H9 (cell line): ENCODE data around the gene PUS10. TPM values are rescaled to one million over a fixed set of nuclear protein-coding genes. Genes with fewer than 3 reads are reported as not detected.

ENCODE experiments used
- DNase-seq: peaks from one replicate; pipeline ENCODE4 v3.0.0-alpha.2; 2017
- H2AFZ ChIP-seq: one replicate; pipeline ENCODE4 v1.6.1; 2013; ENCODE audit warnings: mild to moderate bottlenecking, low read length, control low read depth, moderate library complexity
- H2AK5ac ChIP-seq: 2 replicates; pipeline ENCODE4 v1.6.1; 2013; ENCODE audit warnings: low read length, control low read depth, mixed read lengths; ENCODE audit not compliant: insufficient read length
- H2BK120ac ChIP-seq: one replicate; pipeline ENCODE4 v1.6.1; 2013; ENCODE audit warnings: low read depth, mild to moderate bottlenecking, low read length, control low read depth, inconsistent platforms; ENCODE audit not compliant: poor library complexity, severe bottlenecking
- H2BK12ac ChIP-seq: 2 replicates; pipeline ENCODE4 v1.6.1; 2013; ENCODE audit warnings: low read length, control low read depth, mixed read lengths, low read depth; ENCODE audit not compliant: insufficient read length
- H2BK15ac ChIP-seq: 2 replicates; pipeline ENCODE4 v1.6.1; 2013; ENCODE audit warnings: low read depth, low read length, control low read depth
- H2BK20ac ChIP-seq: one replicate; pipeline ENCODE4 v1.6.1; 2013; ENCODE audit warnings: low read depth, mild to moderate bottlenecking, low read length, control low read depth, inconsistent platforms; ENCODE audit not compliant: poor library complexity, severe bottlenecking
- H2BK5ac ChIP-seq: 2 replicates; pipeline ENCODE4 v1.6.1; 2013; ENCODE audit warnings: low read length, control low read depth, mixed read lengths; ENCODE audit not compliant: insufficient read length
- H3K14ac ChIP-seq: 2 replicates; pipeline ENCODE4 v1.6.1; 2013; ENCODE audit warnings: low read length, control low read depth; ENCODE audit not compliant: insufficient read depth
- H3K18ac ChIP-seq: 2 replicates; pipeline ENCODE4 v1.6.1; 2013; ENCODE audit warnings: low read depth, mild to moderate bottlenecking, mixed read lengths, low read length, control low read depth; ENCODE audit not compliant: insufficient read length
- H3K23ac ChIP-seq: 2 replicates; pipeline ENCODE4 v1.6.1; 2013; ENCODE audit warnings: low read length, control low read depth, mixed read lengths, low read depth; ENCODE audit not compliant: insufficient read length
- H3K23me2 ChIP-seq: 2 replicates; pipeline ENCODE4 v1.6.1; 2013; ENCODE audit warnings: low read depth, mild to moderate bottlenecking, mixed read lengths, low read length, control low read depth; ENCODE audit not compliant: insufficient read length, poor library complexity, severe bottlenecking
- H3K27ac ChIP-seq: 2 replicates; pipeline ENCODE4 v1.5.1; 2013; ENCODE audit warnings: low read length, control low read depth, mixed read lengths, low read depth; ENCODE audit not compliant: insufficient read length
- H3K27me3 ChIP-seq: 2 replicates; pipeline ENCODE4 v1.6.1; 2013; ENCODE audit warnings: low read length, control low read depth, inconsistent platforms; ENCODE audit not compliant: insufficient read depth
- H3K4ac ChIP-seq: 2 replicates; pipeline ENCODE4 v1.6.1; 2013; ENCODE audit warnings: low read depth, mild to moderate bottlenecking, control low read depth, inconsistent platforms, low read length, moderate library complexity
- H3K4me1 ChIP-seq: 2 replicates; pipeline ENCODE4 v1.6.1; 2013; ENCODE audit warnings: low read length, control low read depth, inconsistent platforms; ENCODE audit not compliant: insufficient read depth
- H3K4me2 ChIP-seq: 2 replicates; pipeline ENCODE4 v1.6.1; 2013; ENCODE audit warnings: low read length, control low read depth, mixed read lengths; ENCODE audit not compliant: insufficient read length, insufficient read depth
- H3K56ac ChIP-seq: 2 replicates; pipeline ENCODE4 v1.6.1; 2013; ENCODE audit warnings: low read depth, mild to moderate bottlenecking, mixed read lengths, low read length, control low read depth; ENCODE audit not compliant: insufficient read length
- H3K79me1 ChIP-seq: 2 replicates; pipeline ENCODE4 v1.6.1; 2013; ENCODE audit warnings: low read depth, mild to moderate bottlenecking, moderate library complexity, low read length, control low read depth, inconsistent platforms; ENCODE audit not compliant: insufficient read depth, poor library complexity, severe bottlenecking
- H3K79me2 ChIP-seq: 2 replicates; pipeline ENCODE4 v1.6.1; 2013; ENCODE audit warnings: low read length, control low read depth, inconsistent platforms; ENCODE audit not compliant: insufficient read depth
- H3K9ac ChIP-seq: 2 replicates; pipeline ENCODE4 v1.6.1; 2013; ENCODE audit warnings: low read length, control low read depth, mixed read lengths; ENCODE audit not compliant: insufficient read length; ENCODE audit errors: extremely low read depth
- H3K9me3 ChIP-seq: one replicate; pipeline ENCODE4 v1.6.1; 2013; ENCODE audit warnings: low read depth, low read length, inconsistent platforms; ENCODE audit not compliant: control insufficient read depth
- H3T11ph ChIP-seq: one replicate; pipeline ENCODE4 v1.6.1; 2013; ENCODE audit warnings: mild to moderate bottlenecking, low read length, control low read depth, inconsistent platforms
- H4K20me1 ChIP-seq: one replicate; pipeline ENCODE4 v1.6.1; 2013; ENCODE audit not compliant: control insufficient read depth, insufficient read length, insufficient read depth
- H4K5ac ChIP-seq: 2 replicates; pipeline ENCODE4 v1.6.1; 2013; ENCODE audit warnings: low read depth, mild to moderate bottlenecking, mixed read lengths, low read length, control low read depth; ENCODE audit not compliant: insufficient read length
- H4K8ac ChIP-seq: replicated peaks from 2 replicates; pipeline ENCODE4 v1.6.1; 2013; ENCODE audit warnings: low read length, control low read depth, mixed read lengths, low read depth; ENCODE audit not compliant: insufficient read length
- H4K91ac ChIP-seq: 2 replicates; pipeline ENCODE4 v1.6.1; 2013; ENCODE audit warnings: low read depth, mild to moderate bottlenecking, moderate library complexity, mixed read lengths, low read length, control low read depth; ENCODE audit not compliant: insufficient read length
- H3K27ac Mint-ChIP-seq, 3 experiments: 2 replicates in 2 of 3; 3 replicates in 1 of 3; pipeline ENCODE4 v1.8.0; 2020 to 2021; ENCODE audit warnings: mixed read lengths in 3 of 3, mild to moderate bottlenecking in 1 of 3, moderate library complexity in 1 of 3
- H3K27me3 Mint-ChIP-seq: 2 replicates; pipeline ENCODE4 v1.8.0; 2021; ENCODE audit warnings: low read depth, mild to moderate bottlenecking, moderate library complexity, mixed read lengths
- H3K36me3 Mint-ChIP-seq, 3 experiments: 2 replicates in 2 of 3; 3 replicates in 1 of 3; pipeline ENCODE4 v1.8.0; 2020 to 2021; ENCODE audit warnings: low read depth in 3 of 3, mixed read lengths in 3 of 3; ENCODE audit not compliant: insufficient read depth in 1 of 3
- H3K4me1 Mint-ChIP-seq, 2 experiments: 2 replicates each; pipeline ENCODE4 v1.8.0; 2020; ENCODE audit warnings: mixed read lengths in 2 of 2
- H3K4me3 Mint-ChIP-seq, 2 experiments: 2 replicates in 1 of 2; 3 replicates in 1 of 2; pipeline ENCODE4 v1.8.0; 2020 to 2021; ENCODE audit warnings: mild to moderate bottlenecking in 2 of 2, mixed read lengths in 2 of 2, moderate library complexity in 1 of 2
- H3K9me3 Mint-ChIP-seq, 2 experiments: 2 replicates in 1 of 2; 3 replicates in 1 of 2; pipeline ENCODE4 v1.8.0; 2020; ENCODE audit warnings: mild to moderate bottlenecking in 2 of 2, mixed read lengths in 2 of 2, moderate library complexity in 1 of 2
- CTCF ChIP-seq: fragments of 200-600 bp; sonication (generic); conservative IDR thresholded peaks from 3 replicates; pipeline ENCODE4 v1.8.0; 2021; ENCODE audit warnings: antibody characterized with exemption, mild to moderate bottlenecking
- WGBS: extraction: QIAGEN DNeasy Blood & Tissue Kit; methylation state at CpG from one replicate; pipeline ENCODE4 v1.1.7; 2013; ENCODE audit warnings: missing lambda C conversion rate, low lambda C conversion rate, mixed read lengths; ENCODE audit not compliant: insufficient read length; ENCODE audit errors: extremely low coverage; 5-methylcytosine and 5-hydroxymethylcytosine counted together
- total RNA-seq: library from RNA; stranded (reverse); gene quantifications from 2 replicates; pipeline ENCODE4 v1.2.1, GENCODE V29; 2021

PUS10 gene
- total RNA-seq, 1 experiment from 2014 or later: 2.3 TPM

- H4K5ac ChIP-seq: no peak overlapping the region
- H3K14ac ChIP-seq: no peak overlapping the region
- Mint-ChIP-seq H3K36me3 (peaks cover 7 to 17% (median 14%) of the 10 kb centered on the region in 3 experiments; a peak in 6 of 7 replicates), H3K27me3 (no peaks in the 10 kb centered on the region), H3K27ac (peak overlapping the region; percentile 99 to 100 (median 99)), H3K4me3 (peak overlapping the region; percentile 90 to 100), H3K4me1 (peaks cover 12 to 20% of the 10 kb centered on the region in 2 experiments), H3K9me3 (no peaks in the 10 kb centered on the region)
- H3K27ac ChIP-seq: no peak overlapping the region
- H3K79me2 ChIP-seq: peaks cover 4% of the 10 kb centered on the region; the same call in 1 of the 2 replicates
- H2BK12ac ChIP-seq: no peak overlapping the region
- H2BK20ac ChIP-seq: no peak overlapping the region
- H3K23me2 ChIP-seq: peaks cover 6% of the 10 kb centered on the region
- H3K23ac ChIP-seq: no peak overlapping the region
- no peak overlapping the region for H3K4ac ChIP-seq
- no peak overlapping the region for H3K56ac ChIP-seq
- peak overlapping the region; percentile 97 for H3K9ac ChIP-seq
- H3K9me3 ChIP-seq: no peaks in the 10 kb centered on the region
- no peak overlapping the region for H2AK5ac ChIP-seq
- no peak overlapping the region for H2BK5ac ChIP-seq
- no peak overlapping the region for H2BK120ac ChIP-seq
- no peaks in the 10 kb centered on the region for H3K27me3 ChIP-seq
- no CpG with 5 or more reads among the region's 7 CpGs for WGBS
- H3T11ph ChIP-seq: no peak overlapping the region
- H4K91ac ChIP-seq: no peak overlapping the region
- H4K20me1 ChIP-seq: no peaks in the 10 kb centered on the region
- peaks cover 4% of the 10 kb centered on the region for H3K79me1 ChIP-seq
- H3K4me2 ChIP-seq: peak overlapping the region; percentile 90
- no peak overlapping the region for H4K8ac ChIP-seq
- H3K4me1 ChIP-seq: no peaks in the 10 kb centered on the region
- DNase-seq: no peak
- TF ChIP-seq CTCF: no peak
- peak overlapping the region; percentile 6 for H2AFZ ChIP-seq
- no peak overlapping the region for H2BK15ac ChIP-seq
- H3K18ac ChIP-seq: no peak overlapping the region
Measured at GRCh38 chr2:61018318-61018755, 282 bp upstream of the PUS10 start.
